ENCODE results near the gene PTS.
A peak's percentile ranks its signal among the peaks of the same experiment; 100 is the strongest.

Gene PTS

GRCh38 chr11:112225753-112226061 lies 521 bp upstream of the PTS start:
- H3K4me3 ChIP-seq (ENCODE audit: low read depth, low read length) = peak overlapping the region; percentile 82
- DNase-seq (ENCODE audit: low read depth) = no peak
- in situ Hi-C loops (cut with HindIII; ENCODE audit: low sequenced_read_pairs) = no loop called here
- TF ChIP-seq, protein P1, sequence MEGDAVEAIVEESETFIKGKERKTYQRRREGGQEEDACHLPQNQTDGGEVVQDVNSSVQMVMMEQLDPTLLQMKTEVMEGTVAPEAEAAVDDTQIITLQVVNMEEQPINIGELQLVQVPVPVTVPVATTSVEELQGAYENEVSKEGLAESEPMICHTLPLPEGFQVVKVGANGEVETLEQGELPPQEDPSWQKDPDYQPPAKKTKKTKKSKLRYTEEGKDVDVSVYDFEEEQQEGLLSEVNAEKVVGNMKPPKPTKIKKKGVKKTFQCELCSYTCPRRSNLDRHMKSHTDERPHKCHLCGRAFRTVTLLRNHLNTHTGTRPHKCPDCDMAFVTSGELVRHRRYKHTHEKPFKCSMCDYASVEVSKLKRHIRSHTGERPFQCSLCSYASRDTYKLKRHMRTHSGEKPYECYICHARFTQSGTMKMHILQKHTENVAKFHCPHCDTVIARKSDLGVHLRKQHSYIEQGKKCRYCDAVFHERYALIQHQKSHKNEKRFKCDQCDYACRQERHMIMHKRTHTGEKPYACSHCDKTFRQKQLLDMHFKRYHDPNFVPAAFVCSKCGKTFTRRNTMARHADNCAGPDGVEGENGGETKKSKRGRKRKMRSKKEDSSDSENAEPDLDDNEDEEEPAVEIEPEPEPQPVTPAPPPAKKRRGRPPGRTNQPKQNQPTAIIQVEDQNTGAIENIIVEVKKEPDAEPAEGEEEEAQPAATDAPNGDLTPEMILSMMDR (IDR thresholded peaks at IDR 0.05; ENCODE audit: low read depth, low read length, missing control alignments) = no peak

DNA sequence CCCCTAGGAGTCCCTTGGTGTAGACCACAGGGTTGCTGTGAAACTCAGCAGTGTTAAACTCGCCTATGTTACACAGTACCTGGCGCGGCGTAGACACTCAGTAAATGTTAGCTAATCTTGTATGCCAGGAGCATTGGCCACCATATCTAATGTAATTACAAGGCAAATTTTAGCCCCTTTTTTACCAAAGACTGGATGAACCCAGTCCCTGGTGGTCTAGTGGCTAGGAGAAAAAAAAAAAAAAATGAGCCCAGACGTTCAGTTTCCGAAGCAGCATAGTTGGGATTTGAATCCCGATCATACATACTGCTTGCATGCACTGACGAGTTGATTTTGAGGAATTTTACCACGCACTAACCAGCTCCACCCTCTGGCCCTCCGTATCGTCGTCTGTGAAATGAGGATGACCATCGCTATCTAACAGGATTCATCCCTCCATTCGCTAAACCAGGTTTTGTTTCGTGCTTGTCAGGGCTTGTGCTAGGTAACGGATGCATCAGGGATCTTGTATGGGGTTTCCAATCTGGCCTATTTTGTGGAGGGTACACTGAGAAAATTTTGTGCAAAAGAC lies 688 bp downstream of the PTS start:
- no peak for DNase-seq (ENCODE audit: low read depth)
- TF ChIP-seq, protein P1 (IDR thresholded peaks at IDR 0.05; ENCODE audit: low read depth, low read length, missing control alignments) = no peak
- H3K4me3 ChIP-seq (ENCODE audit: low read depth, low read length) = peak overlapping the region; percentile 82
- in situ Hi-C loops (cut with HindIII; ENCODE audit: low sequenced_read_pairs) = no loop called here

DNA sequence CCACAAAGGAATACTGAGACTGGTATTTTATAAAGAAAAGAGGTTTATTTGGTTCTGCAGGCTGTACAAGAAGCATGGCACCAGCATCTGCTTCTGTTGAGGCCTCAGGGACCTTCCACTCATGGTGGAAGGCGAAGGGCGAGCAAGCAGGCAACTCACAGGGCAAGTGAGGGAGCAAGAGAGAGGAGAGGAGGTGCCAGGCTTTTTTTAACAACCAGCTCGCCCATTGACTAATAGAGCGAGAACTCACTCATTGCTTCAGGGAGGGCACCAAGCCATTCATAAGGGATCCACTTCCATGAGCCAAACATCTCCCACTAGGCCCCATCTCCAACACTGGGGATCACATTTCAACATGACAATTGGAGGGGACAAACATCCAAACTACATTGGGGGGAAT lies 1.2 kb downstream of the PTS start:
- in situ Hi-C loops (cut with HindIII; ENCODE audit: low sequenced_read_pairs) = no loop called here
- no peak for DNase-seq (ENCODE audit: low read depth)
- TF ChIP-seq, protein P1 (IDR thresholded peaks at IDR 0.05; ENCODE audit: low read depth, low read length, missing control alignments) = no peak
- H3K4me3 ChIP-seq (ENCODE audit: low read depth, low read length) = peak overlapping the region; percentile 82

DNA sequence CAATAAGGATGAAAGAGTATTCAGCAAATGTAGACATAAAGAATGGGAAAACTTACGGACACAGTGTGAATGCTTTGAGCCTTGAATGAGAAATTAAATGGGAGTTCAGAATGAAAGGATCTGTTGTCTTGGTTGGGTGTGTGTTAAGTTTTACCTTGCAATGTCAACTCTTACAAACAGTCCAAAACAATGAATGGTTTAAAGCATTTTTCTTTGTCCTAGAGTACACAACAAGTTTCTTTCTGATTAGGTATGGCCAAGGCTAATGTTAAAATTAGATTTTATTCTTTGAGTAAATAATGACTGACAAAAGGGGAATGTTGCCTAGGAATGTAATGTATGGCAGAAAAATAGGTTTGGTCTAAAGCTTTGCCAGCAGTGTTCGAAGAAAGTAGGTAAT lies 2.5 kb downstream of the PTS start:
- TF ChIP-seq, protein P1 (IDR thresholded peaks at IDR 0.05; ENCODE audit: low read depth, low read length, missing control alignments) = no peak
- H3K4me3 ChIP-seq (ENCODE audit: low read depth, low read length) = no peak overlapping the region
- in situ Hi-C loops (cut with HindIII; ENCODE audit: low sequenced_read_pairs) = no loop called here

DNA sequence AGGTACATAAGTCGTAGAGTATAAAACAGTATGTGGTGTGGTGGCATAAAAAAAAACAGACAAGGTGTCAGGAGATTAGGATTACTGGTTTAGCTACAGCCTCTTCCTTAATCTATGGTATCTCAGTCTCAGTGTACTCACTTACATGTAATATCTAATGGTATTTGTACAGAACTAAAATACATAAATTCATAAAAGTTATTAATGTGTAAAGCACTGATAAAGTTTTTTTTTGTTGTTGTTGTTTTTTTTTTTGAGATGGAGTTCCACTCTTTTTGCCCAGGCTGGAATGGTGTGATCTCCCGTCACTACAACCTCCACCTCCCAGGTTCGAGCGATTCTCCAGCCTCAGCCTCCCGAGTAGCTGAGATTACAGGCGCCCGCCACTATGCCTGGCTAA lies 2.9 kb downstream of the PTS start:
- no peak overlapping the region for H3K4me3 ChIP-seq (ENCODE audit: low read depth, low read length)
- no peak for DNase-seq (ENCODE audit: low read depth)
- TF ChIP-seq, protein P1 (IDR thresholded peaks at IDR 0.05; ENCODE audit: low read depth, low read length, missing control alignments) = no peak
- in situ Hi-C loops (cut with HindIII; ENCODE audit: low sequenced_read_pairs) = no loop called here

More for the DNA sequence above, 2.5 kb downstream of the PTS start:
- DNase-seq (ENCODE audit: low read depth) = no peak

DNA sequence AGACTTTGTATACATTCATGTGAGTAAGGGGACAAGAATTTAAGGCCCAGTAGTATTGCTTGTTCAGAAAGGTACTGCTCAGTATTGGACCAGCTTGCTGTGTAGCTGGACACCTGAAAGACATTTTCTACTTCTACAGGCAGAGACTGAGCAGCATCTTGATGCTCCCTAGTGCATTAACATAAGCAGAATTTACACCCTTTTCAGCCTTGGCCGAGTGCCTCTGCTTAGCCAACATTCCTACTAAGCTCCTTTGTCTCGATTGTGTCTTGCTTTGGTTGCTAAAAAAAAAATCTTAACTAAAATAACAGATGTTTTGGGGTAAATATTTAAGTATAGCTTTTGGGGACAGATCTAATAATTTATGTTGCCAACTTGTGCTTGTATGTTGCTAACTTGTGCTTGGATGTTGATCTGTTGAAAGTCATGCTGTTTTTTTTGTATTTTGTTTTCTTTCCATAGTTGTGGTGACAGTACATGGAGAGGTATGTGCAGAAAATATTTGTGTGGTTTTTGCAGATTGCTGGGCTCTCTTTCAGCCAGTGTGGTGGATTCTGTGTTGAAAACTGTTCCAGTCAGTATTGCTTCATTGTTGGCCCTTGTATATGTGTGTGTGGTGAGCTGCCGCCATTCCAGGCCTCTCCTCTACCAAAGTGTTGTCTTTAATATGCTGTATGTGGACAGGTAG lies 3.7 kb downstream of the PTS start:
- no peak overlapping the region for H3K4me3 ChIP-seq (ENCODE audit: low read depth, low read length)
- TF ChIP-seq, protein P1 (IDR thresholded peaks at IDR 0.05; ENCODE audit: low read depth, low read length, missing control alignments) = no peak
- peak; percentile 87 for DNase-seq (ENCODE audit: low read depth)
- in situ Hi-C loops (cut with HindIII; ENCODE audit: low sequenced_read_pairs) = no loop called here
